Kidney epithelial cell (primary cell): ENCODE measurements around the gene LPAR3. TPM values are rescaled to one million over a fixed set of nuclear protein-coding genes. Genes with fewer than 3 reads are reported as not detected.

ENCODE experiments used
- DNase-seq: peaks from one replicate; pipeline ENCODE4 v3.0.0-alpha.2; 2010; ENCODE audit warnings: low read depth
- H3K27me3 ChIP-seq: 2 replicates; pipeline ENCODE4 v1.6.0; 2011; ENCODE audit warnings: low read length; ENCODE audit not compliant: control insufficient read depth, insufficient read depth
- H3K36me3 ChIP-seq: 2 replicates; pipeline ENCODE4 v1.5.1; 2011; ENCODE audit warnings: low read length; ENCODE audit not compliant: control insufficient read depth, insufficient read depth
- H3K4me3 ChIP-seq: 2 replicates; pipeline ENCODE4 v1.5.1; 2011; ENCODE audit warnings: low read depth, mild to moderate bottlenecking, control low read depth, low read length
- total RNA-seq: library from RNA; depleted of rRNA; stranded (reverse); fragments of >200 nt; gene quantifications from 2 replicates; pipeline ENCODE4 v1.2.3, GENCODE V29; 2015
- TF ChIP-seq, protein P1 (sequence below): IDR thresholded peaks from 2 replicates; pipeline ENCODE4 v1.5.1; 2011; ENCODE audit warnings: mild to moderate bottlenecking, moderate library complexity, low read length, control low read depth, inconsistent platforms; ENCODE audit not compliant: insufficient read depth, poor library complexity, severe bottlenecking

LPAR3 gene
- total RNA-seq, 1 donor from 2014 or later: 0.58 TPM

GRCh38 chr1:84861988-84862644, 30.9 kb downstream of the LPAR3 start:
- Histone ChIP-seq H3K27me3 (no peaks in the 10 kb centered on the region), H3K4me3 (no peak overlapping the region), H3K36me3 (no peaks in the 10 kb centered on the region)
- TF ChIP-seq, protein P1, sequence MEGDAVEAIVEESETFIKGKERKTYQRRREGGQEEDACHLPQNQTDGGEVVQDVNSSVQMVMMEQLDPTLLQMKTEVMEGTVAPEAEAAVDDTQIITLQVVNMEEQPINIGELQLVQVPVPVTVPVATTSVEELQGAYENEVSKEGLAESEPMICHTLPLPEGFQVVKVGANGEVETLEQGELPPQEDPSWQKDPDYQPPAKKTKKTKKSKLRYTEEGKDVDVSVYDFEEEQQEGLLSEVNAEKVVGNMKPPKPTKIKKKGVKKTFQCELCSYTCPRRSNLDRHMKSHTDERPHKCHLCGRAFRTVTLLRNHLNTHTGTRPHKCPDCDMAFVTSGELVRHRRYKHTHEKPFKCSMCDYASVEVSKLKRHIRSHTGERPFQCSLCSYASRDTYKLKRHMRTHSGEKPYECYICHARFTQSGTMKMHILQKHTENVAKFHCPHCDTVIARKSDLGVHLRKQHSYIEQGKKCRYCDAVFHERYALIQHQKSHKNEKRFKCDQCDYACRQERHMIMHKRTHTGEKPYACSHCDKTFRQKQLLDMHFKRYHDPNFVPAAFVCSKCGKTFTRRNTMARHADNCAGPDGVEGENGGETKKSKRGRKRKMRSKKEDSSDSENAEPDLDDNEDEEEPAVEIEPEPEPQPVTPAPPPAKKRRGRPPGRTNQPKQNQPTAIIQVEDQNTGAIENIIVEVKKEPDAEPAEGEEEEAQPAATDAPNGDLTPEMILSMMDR: no peak
- no peak for DNase-seq

- Histone ChIP-seq H3K27me3 (no peaks in the 10 kb centered on the region), H3K4me3 (no peak overlapping the region), H3K36me3 (no peaks in the 10 kb centered on the region)
- DNase-seq: no peak
- TF ChIP-seq, protein P1: no peak
Observed at GRCh38 chr1:84861516-84861915, 31.5 kb downstream of the LPAR3 start.

GRCh38 chr1:84859866-84860265, 33.1 kb downstream of the LPAR3 start:
- H3K36me3 ChIP-seq: no peaks in the 10 kb centered on the region
- TF ChIP-seq, protein P1: no peak
- H3K27me3 ChIP-seq: no peaks in the 10 kb centered on the region
- H3K4me3 ChIP-seq: no peak overlapping the region
- DNase-seq: no peak

- Histone ChIP-seq H3K36me3 (no peaks in the 10 kb centered on the region), H3K27me3 (no peaks in the 10 kb centered on the region), H3K4me3 (no peak overlapping the region)
- no peak for DNase-seq
- TF ChIP-seq, protein P1: no peak
Observed at GRCh38 chr1:84857906-84858305, 35.1 kb downstream of the LPAR3 start.

- no peaks in the 10 kb centered on the region for H3K27me3 ChIP-seq
- TF ChIP-seq, protein P1: no peak
- no peak overlapping the region for H3K4me3 ChIP-seq
- DNase-seq: no peak
- no peaks in the 10 kb centered on the region for H3K36me3 ChIP-seq
Observed at GRCh38 chr1:84856726-84857270, 36.2 kb downstream of the LPAR3 start.
